HepG2 (cell line): ENCODE data around the gene LRRC3. TPM values are rescaled to one million over a fixed set of nuclear protein-coding genes. Genes with fewer than 3 reads are reported as not detected.

Experiments
- ATAC-seq: fragments of 200-7000 bp; cut with Tn5 transposase; 3 replicates; pipeline ENCODE4 v1.9.1; 2020; ENCODE audit warnings: mild to moderate bottlenecking, moderate library complexity
- BruUV-seq: library from RNA; stranded (reverse); fragments of 400-500 nt; replicated peaks from 2 replicates; lab custom pipeline; 2021; lab: Mats Ljungman, UMichigan
- CTCF ChIA-PET: fragments of 300-600 bp; formaldehyde crosslinking; extraction: SDS; loops from one replicate; lab custom pipeline; 2021; ENCODE audit warnings: low total read pairs, inconsistent platforms, low intra/inter-chr PET ratio; lab: Yijun Ruan, JAX
- POLR2A ChIA-PET: fragments of 350-600 bp; sonication (Branson Sonifier 250); formaldehyde crosslinking; loops from one replicate; lab custom pipeline; 2020; ENCODE audit warnings: antibody characterized with exemption, inconsistent platforms; lab: Yijun Ruan, JAX
- DNase-seq: peaks from one replicate; pipeline ENCODE4 v3.0.0-alpha.2; 2015; ENCODE audit warnings: low spot score
- FAIRE-seq: peaks from 3 replicates; lab custom pipeline; 2011; peaks lifted over from hg19 to GRCh38; lab: Jason Lieb, UNC
- H2AFZ ChIP-seq: one replicate; pipeline ENCODE4 v1.6.1; 2011; ENCODE audit warnings: low read length, inconsistent platforms
- H3K27ac ChIP-seq: fragments of 300-600 bp; 3 replicates; pipeline ENCODE4 v1.8.0; 2011; ENCODE audit warnings: mixed run types, mild to moderate bottlenecking, mixed read lengths, low read length, inconsistent platforms; ENCODE audit not compliant: insufficient read depth; ENCODE audit errors: extremely low read length
- H3K27me3 ChIP-seq, 2 experiments: fragments of 200-600 bp in 1 of 2; 2 replicates in 1 of 2; 3 replicates in 1 of 2; pipeline versions ENCODE4 v1.6.0 to v1.8.0; 2011; ENCODE audit warnings: low read length in 2 of 2, mild to moderate bottlenecking in 2 of 2, moderate library complexity in 2 of 2, inconsistent platforms in 1 of 2; ENCODE audit not compliant: insufficient read depth in 2 of 2, control insufficient read depth in 1 of 2
- H3K36me3 ChIP-seq, 2 experiments: fragments of 200-600 bp in 1 of 2; replicated peaks in 1 of 2; 2 replicates in 1 of 2; 3 replicates in 1 of 2; pipeline versions ENCODE4 v1.5.1 to v1.8.0; 2011; ENCODE audit warnings: low read length in 2 of 2, inconsistent platforms in 1 of 2; ENCODE audit not compliant: insufficient read depth in 2 of 2, control insufficient read depth in 1 of 2
- H3K4me1 ChIP-seq: 2 replicates; pipeline ENCODE4 v1.5.1; 2012; ENCODE audit warnings: low read length, inconsistent platforms; ENCODE audit not compliant: insufficient read depth
- H3K4me2 ChIP-seq: 2 replicates; pipeline ENCODE4 v1.6.0; 2011; ENCODE audit warnings: low read depth, low read length, inconsistent platforms
- H3K4me3 ChIP-seq, 3 experiments: fragments of 200-600 bp in 1 of 3; sonication (generic), shearing (Covaris generic) in 1 of 3; replicated peaks in 1 of 3; 2 replicates each; pipeline ENCODE4 v1.5.1; 2011 to 2016; ENCODE audit warnings: low read length in 3 of 3, inconsistent platforms in 2 of 3, low read depth in 2 of 3, mild to moderate bottlenecking in 2 of 3, control low read depth in 1 of 3, mixed read lengths in 1 of 3; ENCODE audit not compliant: insufficient read depth in 1 of 3
- H3K79me2 ChIP-seq: one replicate; pipeline ENCODE4 v1.6.1; 2011; ENCODE audit warnings: low read length, inconsistent platforms; ENCODE audit not compliant: insufficient read depth
- H3K9ac ChIP-seq: 2 replicates; pipeline ENCODE4 v1.6.0; 2011; ENCODE audit warnings: mild to moderate bottlenecking, low read depth, low read length, inconsistent platforms; ENCODE audit not compliant: insufficient read depth
- H3K9me3 ChIP-seq: 2 replicates; pipeline ENCODE4 v1.5.1; 2012; ENCODE audit warnings: mild to moderate bottlenecking, low read length
- H4K20me1 ChIP-seq: 2 replicates; pipeline ENCODE4 v1.6.0; 2011; ENCODE audit warnings: inconsistent platforms, mild to moderate bottlenecking, low read length, moderate library complexity; ENCODE audit not compliant: insufficient read depth
- TCF7 ChIP-seq: sonication (generic); IDR thresholded peaks from 2 replicates; pipeline ENCODE4 v1.6.1; 2016; ENCODE audit warnings: antibody characterized with exemption, low read depth
- WGBS: methylation state at CpG from one replicate; pipeline ENCODE4 v1.1.6; 2017; ENCODE audit warnings: low lambda C conversion rate; 5-methylcytosine and 5-hydroxymethylcytosine counted together
- in situ Hi-C: cut with HindIII; loops from 2 replicates; pipeline ENCODE4 v1.10.0; 2017; ENCODE audit warnings: low pct_unique_long_range_greater_than_20kb; ENCODE audit not compliant: extremely low pct_ligation_motif_present
- intact Hi-C: fragments of 100-400 bp; cut with micrococcal nuclease; formaldehyde crosslinking; loops from one replicate; pipeline ENCODE4 v1.10.0; 2022; ENCODE audit not compliant: unreplicated experiment
- polyA plus RNA-seq, 8 experiments: library from polyadenylated mRNA; depleted of rRNA in 3 of 8; stranded (reverse) in 7 of 8; unstranded in 1 of 8; fragments of >200 nt; fragmentation: Illumina TruSeq in 4 of 8; extraction: Trizol in 4 of 8; gene quantifications; 2 replicates each; pipeline versions ENCODE4 v1.2.1 to v1.2.3, GENCODE V29; 2011 to 2016; ENCODE audit warnings: low read depth in 4 of 8, missing spikeins in 1 of 8, mixed read lengths in 1 of 8; ENCODE audit not compliant: insufficient read depth in 1 of 8
- total RNA-seq, 5 experiments: library from RNA; depleted of rRNA; stranded (reverse); fragments of >200 nt; fragmentation: Illumina TruSeq; extraction: Trizol; gene quantifications; 2 replicates each; pipeline ENCODE4 v1.2.3, GENCODE V29; 2016; ENCODE audit warnings: low read depth in 1 of 5
- TF ChIP-seq, protein P1 (sequence below): sonication (generic); formaldehyde crosslinking; IDR thresholded peaks from one replicate; pipeline ENCODE4 v1.5.1; 2020; ENCODE audit warnings: mild to moderate bottlenecking, missing genetic modification reagents; ENCODE audit errors: not compliant biosample characterization

The LRRC3 gene
- total and polyA plus RNA-seq, 2 of the 13 experiments (the other 11 are each of a cell fraction or from before 2014, with no cell fraction given) = 4.8 to 16.5 TPM

DNA sequence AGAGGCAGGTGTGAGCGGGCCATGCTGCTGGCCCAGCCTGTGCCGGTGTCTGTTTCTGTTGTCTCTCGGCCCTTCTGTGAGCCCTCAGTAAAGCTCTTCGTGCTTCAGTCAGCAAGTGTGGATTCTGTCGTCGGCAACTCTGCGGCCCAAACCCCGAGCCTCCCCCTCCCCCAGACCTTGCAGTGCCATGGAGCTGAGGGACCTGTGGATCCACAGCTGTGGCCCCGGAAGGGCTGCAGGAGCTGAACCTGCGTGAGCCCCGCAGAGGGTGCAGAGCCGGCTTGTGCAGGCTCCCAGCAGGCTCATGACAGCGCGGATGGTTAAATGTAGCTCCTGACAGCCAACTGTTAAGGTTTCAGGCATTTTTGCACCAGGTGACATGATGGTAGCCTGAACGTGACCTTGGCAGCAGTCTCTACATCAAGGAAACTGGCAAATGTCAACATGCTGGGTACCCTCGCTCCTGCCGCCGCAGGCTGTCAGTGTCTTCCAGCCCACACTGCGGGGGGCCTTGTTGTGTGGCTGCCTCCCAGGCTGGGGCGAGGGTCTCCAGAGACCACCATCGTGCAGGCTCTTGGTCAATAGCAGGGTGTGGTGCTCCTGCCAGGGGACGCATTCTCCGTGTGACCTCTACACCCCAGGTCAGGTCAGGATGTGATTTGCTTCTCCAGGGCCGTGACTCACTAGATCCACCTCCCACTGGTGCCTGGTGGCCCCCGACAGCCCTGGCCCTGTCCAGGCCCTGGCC lies 7.0 kb downstream of the LRRC3 start:
- FAIRE-seq (no peak), DNase-seq (no peak)
- Histone ChIP-seq H3K4me1 (peaks cover 53% of the 10 kb centered on the region), H4K20me1 (no peaks in the 10 kb centered on the region), H3K36me3 (no peaks in the 10 kb centered on the region; a peak in 2 of 5 replicates), H3K9me3 (no peaks in the 10 kb centered on the region), H2AFZ (no peak overlapping the region), H3K4me3 (no peak overlapping the region), H3K27ac (no peak overlapping the region), H3K4me2 (no peak overlapping the region), H3K79me2 (peaks cover 8% of the 10 kb centered on the region)
- no TSS peak for BruUV-seq
- in situ Hi-C loops = no loop called here
- TF ChIP-seq, protein P1, sequence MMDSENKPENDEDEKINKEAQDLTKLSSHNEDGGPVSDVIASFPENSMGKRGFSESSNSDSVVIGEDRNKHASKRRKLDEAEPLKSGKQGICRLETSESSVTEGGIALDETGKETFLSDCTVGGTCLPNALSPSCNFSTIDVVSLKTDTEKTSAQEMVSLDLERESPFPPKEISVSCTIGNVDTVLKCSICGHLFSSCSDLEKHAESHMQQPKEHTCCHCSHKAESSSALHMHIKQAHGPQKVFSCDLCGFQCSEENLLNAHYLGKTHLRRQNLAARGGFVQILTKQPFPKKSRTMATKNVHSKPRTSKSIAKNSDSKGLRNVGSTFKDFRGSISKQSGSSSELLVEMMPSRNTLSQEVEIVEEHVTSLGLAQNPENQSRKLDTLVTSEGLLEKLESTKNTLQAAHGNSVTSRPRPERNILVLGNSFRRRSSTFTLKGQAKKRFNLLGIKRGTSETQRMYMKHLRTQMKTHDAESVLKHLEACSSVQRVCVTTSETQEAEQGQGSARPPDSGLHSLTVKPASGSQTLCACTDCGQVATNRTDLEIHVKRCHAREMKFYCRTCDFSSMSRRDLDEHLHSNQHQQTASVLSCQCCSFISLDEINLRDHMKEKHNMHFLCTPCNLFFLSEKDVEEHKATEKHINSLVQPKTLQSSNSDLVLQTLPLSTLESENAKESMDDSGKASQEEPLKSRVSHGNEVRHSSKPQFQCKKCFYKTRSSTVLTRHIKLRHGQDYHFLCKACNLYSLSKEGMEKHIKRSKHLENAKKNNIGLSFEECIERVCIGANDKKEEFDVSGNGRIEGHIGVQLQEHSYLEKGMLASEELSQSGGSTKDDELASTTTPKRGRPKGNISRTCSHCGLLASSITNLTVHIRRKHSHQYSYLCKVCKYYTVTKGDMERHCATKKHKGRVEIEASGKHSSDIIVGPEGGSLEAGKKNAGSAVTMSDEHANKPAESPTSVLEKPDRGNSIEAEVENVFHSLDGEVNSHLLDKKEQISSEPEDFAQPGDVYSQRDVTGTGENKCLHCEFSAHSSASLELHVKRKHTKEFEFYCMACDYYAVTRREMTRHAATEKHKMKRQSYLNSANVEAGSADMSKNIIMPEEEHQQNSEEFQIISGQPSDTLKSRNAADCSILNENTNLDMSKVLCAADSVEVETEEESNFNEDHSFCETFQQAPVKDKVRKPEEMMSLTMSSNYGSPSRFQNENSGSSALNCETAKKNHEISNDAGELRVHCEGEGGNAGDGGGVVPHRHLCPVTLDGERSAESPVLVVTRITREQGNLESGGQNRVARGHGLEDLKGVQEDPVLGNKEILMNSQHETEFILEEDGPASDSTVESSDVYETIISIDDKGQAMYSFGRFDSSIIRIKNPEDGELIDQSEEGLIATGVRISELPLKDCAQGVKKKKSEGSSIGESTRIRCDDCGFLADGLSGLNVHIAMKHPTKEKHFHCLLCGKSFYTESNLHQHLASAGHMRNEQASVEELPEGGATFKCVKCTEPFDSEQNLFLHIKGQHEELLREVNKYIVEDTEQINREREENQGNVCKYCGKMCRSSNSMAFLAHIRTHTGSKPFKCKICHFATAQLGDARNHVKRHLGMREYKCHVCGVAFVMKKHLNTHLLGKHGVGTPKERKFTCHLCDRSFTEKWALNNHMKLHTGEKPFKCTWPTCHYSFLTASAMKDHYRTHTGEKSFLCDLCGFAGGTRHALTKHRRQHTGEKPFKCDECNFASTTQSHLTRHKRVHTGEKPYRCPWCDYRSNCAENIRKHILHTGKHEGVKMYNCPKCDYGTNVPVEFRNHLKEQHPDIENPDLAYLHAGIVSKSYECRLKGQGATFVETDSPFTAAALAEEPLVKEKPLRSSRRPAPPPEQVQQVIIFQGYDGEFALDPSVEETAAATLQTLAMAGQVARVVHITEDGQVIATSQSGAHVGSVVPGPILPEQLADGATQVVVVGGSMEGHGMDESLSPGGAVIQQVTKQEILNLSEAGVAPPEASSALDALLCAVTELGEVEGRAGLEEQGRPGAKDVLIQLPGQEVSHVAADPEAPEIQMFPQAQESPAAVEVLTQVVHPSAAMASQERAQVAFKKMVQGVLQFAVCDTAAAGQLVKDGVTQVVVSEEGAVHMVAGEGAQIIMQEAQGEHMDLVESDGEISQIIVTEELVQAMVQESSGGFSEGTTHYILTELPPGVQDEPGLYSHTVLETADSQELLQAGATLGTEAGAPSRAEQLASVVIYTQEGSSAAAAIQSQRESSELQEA (CRISPR knock-in tag) = peak; percentile 30
- TF ChIP-seq TCF7 = no peak
- TF ChIP-seq, all 625 proteins: peak for 1
- no peak for ATAC-seq
- Histone ChIP-seq H3K9ac (no peak overlapping the region), H3K27me3 (no peaks in the 10 kb centered on the region)
- intact Hi-C loops = no loop called here
- ChIA-PET CTCF (no interaction called here), POLR2A (interaction anchor here (1.1 to 2.0 kb wide), 2 partner anchors 19 to 20 kb away, joined by 3 to 13 read pairs; no protein-coding TSS in a partner anchor)
- 93% methylated on average over 5 of the region's 25 CpGs for WGBS
